DMS114 treated with DMSO at 0.1 percent for 48 hours (cell line): Measurements from ENCODE around the gene CBX1.

ENCODE experiments used
- DNase-seq: peaks from one replicate; lab custom pipeline; 2025; ENCODE audit not compliant: unreplicated experiment; lab: John Stamatoyannopoulos, UW

CBX1 gene

GRCh38 chr17:48027322-48027981, 73.8 kb downstream of the CBX1 start:
- DNase-seq: no peak

GRCh38 chr17:48026502-48027321, 74.6 kb downstream of the CBX1 start:
- peak; percentile 65 for DNase-seq

- DNase-seq: no peak
Observed at GRCh38 chr17:48025904-48026501, 75.3 kb downstream of the CBX1 start.

- peak; percentile 93 for DNase-seq
Observed at GRCh38 chr17:48025040-48025903, 76.0 kb downstream of the CBX1 start.

GRCh38 chr17:48024149-48025039, 76.9 kb downstream of the CBX1 start:
- DNase-seq: no peak

GRCh38 chr17:48023400-48024148, 77.7 kb downstream of the CBX1 start:
- peak; percentile 35 for DNase-seq

GRCh38 chr17:48022901-48023300, 78.4 kb downstream of the CBX1 start:
- no peak for DNase-seq

GRCh38 chr17:48021934-48022333, 79.3 kb downstream of the CBX1 start:
- DNase-seq: no peak
